Measurements from ENCODE around the gene HRK. TPM values are rescaled to one million over a fixed set of nuclear protein-coding genes. Genes with fewer than 3 reads are reported as not detected.

The HRK gene
- total RNA-seq, 4 donors from 2014 or later: 0.11 to 0.17 TPM; not detected in 2

DNA sequence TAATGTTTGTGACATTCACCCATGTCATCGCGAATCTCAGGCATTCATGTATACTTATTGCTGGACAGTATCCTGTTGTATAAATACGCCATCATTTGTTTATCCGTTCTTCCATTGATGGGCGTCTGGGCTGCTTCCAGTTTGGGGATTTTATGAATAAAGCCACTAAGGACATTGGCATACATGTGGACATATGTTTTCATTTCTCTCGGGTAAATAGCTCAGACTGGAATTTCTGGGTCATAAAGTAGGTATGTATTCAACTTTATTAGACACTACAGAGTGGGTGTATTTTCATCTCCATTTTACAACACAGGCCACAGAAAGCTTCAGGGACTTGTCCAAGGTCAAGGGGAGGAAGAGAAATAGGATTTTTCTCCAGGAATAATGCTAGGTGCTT, 48.9 kb downstream of the HRK start:
- Histone ChIP-seq H3K27ac (replicated peaks in 1 of 4) (no peak overlapping the region), H3K9me3 (no peaks in the 10 kb centered on the region), H3K36me3 (no peaks in the 10 kb centered on the region), H3K4me1 (no peaks in the 10 kb centered on the region), H3K4me3 (no peak overlapping the region), H3K27me3 (no peaks in the 10 kb centered on the region)
- 75% methylated on average over 6 of the region's 6 CpGs for WGBS
- intact Hi-C loops (cut with DNase I): no loop called here
- TF ChIP-seq, protein P1, sequence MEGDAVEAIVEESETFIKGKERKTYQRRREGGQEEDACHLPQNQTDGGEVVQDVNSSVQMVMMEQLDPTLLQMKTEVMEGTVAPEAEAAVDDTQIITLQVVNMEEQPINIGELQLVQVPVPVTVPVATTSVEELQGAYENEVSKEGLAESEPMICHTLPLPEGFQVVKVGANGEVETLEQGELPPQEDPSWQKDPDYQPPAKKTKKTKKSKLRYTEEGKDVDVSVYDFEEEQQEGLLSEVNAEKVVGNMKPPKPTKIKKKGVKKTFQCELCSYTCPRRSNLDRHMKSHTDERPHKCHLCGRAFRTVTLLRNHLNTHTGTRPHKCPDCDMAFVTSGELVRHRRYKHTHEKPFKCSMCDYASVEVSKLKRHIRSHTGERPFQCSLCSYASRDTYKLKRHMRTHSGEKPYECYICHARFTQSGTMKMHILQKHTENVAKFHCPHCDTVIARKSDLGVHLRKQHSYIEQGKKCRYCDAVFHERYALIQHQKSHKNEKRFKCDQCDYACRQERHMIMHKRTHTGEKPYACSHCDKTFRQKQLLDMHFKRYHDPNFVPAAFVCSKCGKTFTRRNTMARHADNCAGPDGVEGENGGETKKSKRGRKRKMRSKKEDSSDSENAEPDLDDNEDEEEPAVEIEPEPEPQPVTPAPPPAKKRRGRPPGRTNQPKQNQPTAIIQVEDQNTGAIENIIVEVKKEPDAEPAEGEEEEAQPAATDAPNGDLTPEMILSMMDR (IDR thresholded peaks at IDR 0.05): no peak
- TF ChIP-seq POLR2A (IDR thresholded peaks at IDR 0.05; ENCODE audit: low read depth) (no peak), EP300 (IDR thresholded peaks at IDR 0.05) (no peak), POLR2AphosphoS5 (IDR thresholded peaks at IDR 0.05) (no peak)
- DNase-seq (ENCODE audit: extremely low spot score): no peak

- no peak for DNase-seq (ENCODE audit: extremely low spot score)
- TF ChIP-seq POLR2AphosphoS5 (IDR thresholded peaks at IDR 0.05): no peak
- Histone ChIP-seq H3K4me1 (no peaks in the 10 kb centered on the region), H3K36me3 (no peaks in the 10 kb centered on the region), H3K9me3 (peaks cover 0 to 6% (median 0%) of the 10 kb centered on the region in 4 donors), H3K27me3 (no peaks in the 10 kb centered on the region), H3K27ac (replicated peaks in 1 of 4) (no peak overlapping the region), H3K4me3 (no peak overlapping the region)
- 83% methylated on average over 4 of the region's 4 CpGs for WGBS
- intact Hi-C loops (cut with DNase I): no loop called here
These were observed 53.8 kb downstream of the HRK start for GRCh38 chr12:116827432-116827831.

DNA sequence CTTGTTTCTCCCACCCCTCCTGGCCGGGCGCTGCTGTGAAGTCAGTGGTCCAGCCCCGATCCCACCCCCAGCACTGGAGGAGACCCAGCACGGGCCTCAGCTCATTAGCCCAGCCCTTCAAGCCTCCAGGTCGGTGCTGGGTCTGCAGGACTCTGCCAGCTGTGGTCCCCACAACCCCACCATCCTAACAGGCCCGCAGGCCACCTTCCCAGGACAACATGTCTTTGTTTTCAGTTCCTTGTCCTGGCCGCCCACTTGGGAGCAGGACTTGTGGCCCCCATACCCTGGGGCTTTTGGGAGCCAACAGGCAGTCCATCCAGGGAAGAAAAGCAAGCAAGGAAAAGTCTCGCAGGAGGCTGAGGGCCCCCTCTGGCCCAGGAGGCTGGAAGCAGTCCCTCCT, 60.0 kb downstream of the HRK start:
- peaks cover 9 to 19% (median 12%) of the 10 kb centered on the region in 4 donors for H3K4me1 ChIP-seq
- H3K9me3 ChIP-seq: peaks cover 0 to 6% (median 0%) of the 10 kb centered on the region in 4 donors
- H3K27ac ChIP-seq (replicated peaks in 1 of 4): no peak overlapping the region
- H3K36me3 ChIP-seq: no peaks in the 10 kb centered on the region
- H3K27me3 ChIP-seq: no peaks in the 10 kb centered on the region
- no peak for DNase-seq (ENCODE audit: extremely low spot score)
- TF ChIP-seq POLR2AphosphoS5 (IDR thresholded peaks at IDR 0.05): no peak
- intact Hi-C loops (cut with DNase I): loop anchor here (5.0 kb wide), 1 partner anchor 84 kb away; the partner anchor contains the start of genes RNFT2 and SPRING1
- 72% methylated on average over 8 of the region's 8 CpGs for WGBS
- H3K4me3 ChIP-seq: no peak overlapping the region

- H3K27ac ChIP-seq (replicated peaks in 1 of 4): peak overlapping the region; percentile 92 to 96 (median 94)
- peak overlapping the region in 2 of 4 donors; percentile 68 to 73 for H3K4me3 ChIP-seq
- WGBS: 91% methylated on average over 10 of the region's 10 CpGs
- no peak for TF ChIP-seq POLR2AphosphoS5 (IDR thresholded peaks at IDR 0.05)
- TF ChIP-seq, protein P1 (IDR thresholded peaks at IDR 0.05): no peak
- H3K4me1 ChIP-seq: peaks cover 9 to 19% (median 12%) of the 10 kb centered on the region in 4 donors
- H3K9me3 ChIP-seq: peaks cover 0 to 6% (median 0%) of the 10 kb centered on the region in 4 donors
- DNase-seq (ENCODE audit: extremely low spot score): no peak
- intact Hi-C loops (cut with DNase I): loop anchor here (5.0 kb wide), 1 partner anchor 83 kb away; the partner anchor contains the start of genes RNFT2 and SPRING1
- no peaks in the 10 kb centered on the region for H3K27me3 ChIP-seq
- no peaks in the 10 kb centered on the region for H3K36me3 ChIP-seq
These were observed 61.1 kb downstream of the HRK start for GRCh38 chr12:116820064-116820656.

- TF ChIP-seq POLR2AphosphoS5 (IDR thresholded peaks at IDR 0.05) (peak; percentile 74 to 85), POLR2A (IDR thresholded peaks at IDR 0.05; ENCODE audit: low read depth) (no peak)
- TF ChIP-seq, protein P1 (IDR thresholded peaks at IDR 0.05): peak in 1 of 3 experiments; percentile 17
- H3K9me3 ChIP-seq: no peaks in the 10 kb centered on the region
- intact Hi-C loops (cut with DNase I): loop anchor here (10.0 kb wide), 1 partner anchor 96 kb away; the partner anchor contains the start of gene FBXW8
- peak overlapping the region; percentile 68 to 80 (median 72) for H3K4me3 ChIP-seq
- H3K4me1 ChIP-seq: peaks cover 9 to 19% (median 12%) of the 10 kb centered on the region in 4 donors
- 2% methylated on average over 24 of the region's 70 CpGs for WGBS
- no peaks in the 10 kb centered on the region for H3K27me3 ChIP-seq
- H3K36me3 ChIP-seq: no peaks in the 10 kb centered on the region
- peak; percentile 96 for DNase-seq (ENCODE audit: extremely low spot score)
- peak overlapping the region; percentile 92 to 96 (median 94) for H3K27ac ChIP-seq (replicated peaks in 1 of 4)
These were observed 62.1 kb downstream of the HRK start for GRCh38 chr12:116818948-116819832.
